OCI-LY7 (cell line): Measurements from ENCODE around the gene CPTP. TPM values are rescaled to one million over a fixed set of nuclear protein-coding genes. Genes with fewer than 3 reads are reported as not detected.

Experiments
- BruUV-seq: library from RNA; stranded (reverse); fragments of 400-500 nt; replicated peaks from 2 replicates; lab custom pipeline; 2021; lab: Mats Ljungman, UMichigan
- CTCF ChIA-PET: fragments of 300-600 bp; sonication (Branson Sonifier 250); formaldehyde crosslinking; loops from one replicate; lab custom pipeline; 2022; ENCODE audit warnings: antibody characterized with exemption; ENCODE audit not compliant: unreplicated experiment; lab: Charles Lee
- POLR2A ChIA-PET: fragments of 300-600 bp; sonication (Branson Sonifier 250); formaldehyde crosslinking; loops from one replicate; lab custom pipeline; 2022; ENCODE audit warnings: antibody characterized with exemption; lab: Charles Lee
- DNase-seq: peaks from one replicate; pipeline ENCODE4 v3.0.0-alpha.2; 2015; ENCODE audit warnings: low spot score
- H2AFZ ChIP-seq: fragments of 200-600 bp; sonication (generic), shearing (Covaris generic); 2 replicates; pipeline ENCODE4 v1.6.1; 2014; ENCODE audit warnings: mild to moderate bottlenecking, antibody characterized with exemption, low read length, moderate library complexity
- H3K27ac ChIP-seq: fragments of 200-600 bp; sonication (generic); 2 replicates; pipeline ENCODE4 v1.5.1; 2014; ENCODE audit warnings: mixed run types, low read depth, mild to moderate bottlenecking, moderate library complexity, low read length, inconsistent platforms; ENCODE audit not compliant: poor library complexity, severe bottlenecking
- H3K36me3 ChIP-seq: fragments of 200-600 bp; sonication (generic); 2 replicates; pipeline ENCODE4 v1.6.1; 2014; ENCODE audit warnings: mild to moderate bottlenecking, antibody characterized with exemption, low read length, moderate library complexity, mixed read lengths; ENCODE audit not compliant: insufficient read depth
- H3K4me1 ChIP-seq: fragments of 200-600 bp; sonication (generic); 2 replicates; pipeline ENCODE4 v1.5.1; 2014; ENCODE audit warnings: mild to moderate bottlenecking, low read length; ENCODE audit not compliant: insufficient read depth, poor library complexity, severe bottlenecking
- H3K4me2 ChIP-seq: fragments of 200-600 bp; sonication (generic); 2 replicates; pipeline ENCODE4 v1.6.1; 2014; ENCODE audit warnings: mild to moderate bottlenecking, low read length
- H3K4me3 ChIP-seq: fragments of 200-600 bp; sonication (generic); 2 replicates; pipeline ENCODE4 v1.5.1; 2014; ENCODE audit warnings: mild to moderate bottlenecking, low read depth, low read length; ENCODE audit not compliant: poor library complexity, severe bottlenecking
- H3K79me2 ChIP-seq: fragments of 200-600 bp; sonication (generic); 2 replicates; pipeline ENCODE4 v1.6.1; 2016; ENCODE audit warnings: low read depth, mild to moderate bottlenecking, low read length, moderate library complexity, mixed read lengths; ENCODE audit not compliant: insufficient read depth
- H3K9me2 ChIP-seq: fragments of 200-600 bp; sonication (generic); 2 replicates; pipeline ENCODE4 v1.6.1; 2016; ENCODE audit warnings: mild to moderate bottlenecking, low read length, mixed read lengths; ENCODE audit not compliant: insufficient read depth
- H3K9me3 ChIP-seq: fragments of 200-600 bp; sonication (generic); 2 replicates; pipeline ENCODE4 v1.6.1; 2014; ENCODE audit warnings: mild to moderate bottlenecking, mixed run types, low read length, mixed read lengths
- H4K20me1 ChIP-seq: fragments of 200-600 bp; sonication (generic); 2 replicates; pipeline ENCODE4 v1.6.1; 2014; ENCODE audit warnings: mild to moderate bottlenecking, antibody characterized with exemption, low read length, moderate library complexity, mixed read lengths; ENCODE audit not compliant: insufficient read depth
- EZH2phosphoT487 ChIP-seq: fragments of 200-600 bp; sonication (generic); IDR thresholded peaks from 2 replicates; pipeline ENCODE4 v1.6.1; 2018; ENCODE audit warnings: low read depth, borderline replicate concordance, mild to moderate bottlenecking, mixed run types, antibody characterized with exemption, low read length, moderate library complexity, mixed read lengths
- intact Hi-C: fragments of 100-400 bp; cut with micrococcal nuclease; formaldehyde crosslinking; loops from one replicate; pipeline ENCODE4 v1.10.0; 2022; ENCODE audit not compliant: unreplicated experiment
- total RNA-seq, 2 experiments: library from RNA; depleted of rRNA in 1 of 2; stranded (reverse); fragments of >200 nt in 1 of 2; shearing (Covaris generic) in 1 of 2; gene quantifications; 2 replicates each; pipeline ENCODE4 v1.2.3, GENCODE V29; 2014 to 2022
- TF ChIP-seq, protein P1 (sequence below): fragments of 200-600 bp; sonication (generic); conservative IDR thresholded peaks from 2 replicates; pipeline ENCODE4 v1.5.1; 2014; ENCODE audit warnings: mild to moderate bottlenecking, antibody characterized with exemption, low read length, moderate library complexity, mixed read lengths

CPTP gene
- total RNA-seq, 2 experiments from 2014 or later, result 16.6 to 20.6 TPM

- Histone ChIP-seq H3K4me1 (no peaks in the 10 kb centered on the region), H3K27ac (no peak overlapping the region), H3K4me3 (no peak overlapping the region), H2AFZ (no peak overlapping the region), H4K20me1 (no peaks in the 10 kb centered on the region), H3K4me2 (no peak overlapping the region), H3K36me3 (peaks cover 3% of the 10 kb centered on the region; the same call in 1 of the 2 replicates), H3K9me3 (no peaks in the 10 kb centered on the region), H3K79me2 (no peaks in the 10 kb centered on the region), H3K9me2 (no peaks in the 10 kb centered on the region)
- no peak for DNase-seq
- TF ChIP-seq, protein P1, sequence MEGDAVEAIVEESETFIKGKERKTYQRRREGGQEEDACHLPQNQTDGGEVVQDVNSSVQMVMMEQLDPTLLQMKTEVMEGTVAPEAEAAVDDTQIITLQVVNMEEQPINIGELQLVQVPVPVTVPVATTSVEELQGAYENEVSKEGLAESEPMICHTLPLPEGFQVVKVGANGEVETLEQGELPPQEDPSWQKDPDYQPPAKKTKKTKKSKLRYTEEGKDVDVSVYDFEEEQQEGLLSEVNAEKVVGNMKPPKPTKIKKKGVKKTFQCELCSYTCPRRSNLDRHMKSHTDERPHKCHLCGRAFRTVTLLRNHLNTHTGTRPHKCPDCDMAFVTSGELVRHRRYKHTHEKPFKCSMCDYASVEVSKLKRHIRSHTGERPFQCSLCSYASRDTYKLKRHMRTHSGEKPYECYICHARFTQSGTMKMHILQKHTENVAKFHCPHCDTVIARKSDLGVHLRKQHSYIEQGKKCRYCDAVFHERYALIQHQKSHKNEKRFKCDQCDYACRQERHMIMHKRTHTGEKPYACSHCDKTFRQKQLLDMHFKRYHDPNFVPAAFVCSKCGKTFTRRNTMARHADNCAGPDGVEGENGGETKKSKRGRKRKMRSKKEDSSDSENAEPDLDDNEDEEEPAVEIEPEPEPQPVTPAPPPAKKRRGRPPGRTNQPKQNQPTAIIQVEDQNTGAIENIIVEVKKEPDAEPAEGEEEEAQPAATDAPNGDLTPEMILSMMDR, result no peak
- no peak for TF ChIP-seq EZH2phosphoT487
- intact Hi-C loops, result no loop called here
- ChIA-PET CTCF (no interaction called here), POLR2A (no interaction called here)
- no TSS peak for BruUV-seq
Measured at GRCh38 chr1:1335792-1336248, 11.2 kb downstream of the CPTP start.

- TF ChIP-seq EZH2phosphoT487, result no peak
- TF ChIP-seq, protein P1, result no peak
- ChIA-PET CTCF (no interaction called here), POLR2A (no interaction called here)
- Histone ChIP-seq H3K4me2 (no peak overlapping the region), H3K79me2 (no peaks in the 10 kb centered on the region), H3K4me1 (no peaks in the 10 kb centered on the region), H3K36me3 (peaks cover 8% of the 10 kb centered on the region), H3K27ac (no peak overlapping the region), H3K4me3 (no peak overlapping the region), H4K20me1 (no peaks in the 10 kb centered on the region), H3K9me3 (no peaks in the 10 kb centered on the region), H2AFZ (no peak overlapping the region), H3K9me2 (no peaks in the 10 kb centered on the region)
- DNase-seq, result no peak
- intact Hi-C loops, result no loop called here
- BruUV-seq, result no TSS peak
Measured at GRCh38 chr1:1336446-1336845, 11.8 kb downstream of the CPTP start.

DNA sequence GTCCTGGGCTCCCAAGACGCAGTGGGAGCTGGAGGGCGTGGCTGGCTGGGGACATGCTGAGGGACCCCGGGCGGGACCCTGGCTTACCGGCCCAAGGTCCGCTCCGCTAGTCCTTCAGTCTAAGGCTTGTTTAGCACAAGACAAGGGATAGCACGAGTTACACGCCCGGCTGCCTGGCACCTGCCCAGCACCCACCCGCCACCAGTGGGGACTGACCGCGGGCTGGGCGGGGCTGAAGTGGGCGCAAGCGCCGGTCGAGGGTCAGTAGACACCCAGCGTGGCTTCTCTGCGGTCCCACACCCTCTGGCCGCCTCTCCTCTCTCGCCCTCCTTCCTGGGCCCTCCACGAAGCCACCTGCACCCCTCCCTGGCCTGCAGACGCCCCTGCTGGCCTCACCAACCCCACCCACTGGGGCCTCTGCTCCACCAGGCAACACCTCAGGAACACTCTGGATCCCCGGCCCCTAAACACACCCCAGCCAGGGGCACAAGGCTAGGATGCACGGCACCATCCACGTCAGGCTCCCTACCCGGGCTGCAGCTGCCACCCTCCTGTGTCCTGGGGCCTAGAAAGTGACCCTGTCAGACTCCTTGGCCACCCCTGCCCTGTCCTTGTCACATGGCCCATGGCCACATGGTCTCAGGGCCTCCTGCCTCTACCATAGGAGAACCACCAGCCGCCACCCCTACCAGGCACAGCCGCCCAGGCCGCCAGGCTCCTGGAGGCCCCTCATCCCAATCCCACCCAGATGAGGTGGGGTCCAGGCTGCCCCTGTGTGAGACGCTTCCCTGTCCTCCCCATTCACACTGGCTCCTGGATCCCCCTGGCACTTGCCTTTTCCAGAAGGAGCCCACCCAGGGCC is 12.6 kb downstream of the CPTP start:
- Histone ChIP-seq H3K4me3 (no peak overlapping the region), H3K79me2 (no peaks in the 10 kb centered on the region), H3K36me3 (peaks cover 10% of the 10 kb centered on the region), H3K4me1 (no peaks in the 10 kb centered on the region), H3K9me2 (no peaks in the 10 kb centered on the region), H3K4me2 (no peak overlapping the region), H3K27ac (no peak overlapping the region), H4K20me1 (no peaks in the 10 kb centered on the region), H3K9me3 (no peaks in the 10 kb centered on the region), H2AFZ (no peak overlapping the region)
- BruUV-seq, result no TSS peak
- CTCF ChIA-PET, result no interaction called here
- POLR2A ChIA-PET, result no interaction called here
- no peak for DNase-seq
- TF ChIP-seq, protein P1, result no peak
- no peak for TF ChIP-seq EZH2phosphoT487
- intact Hi-C loops, result no loop called here
